ENCODE results near the gene BBIP1. TPM values are rescaled to one million over a fixed set of nuclear protein-coding genes. Genes with fewer than 3 reads are reported as not detected.
A peak's percentile ranks its signal among the peaks of the same experiment; 100 is the strongest.

The BBIP1 gene
- total RNA-seq, 4 donors from 2014 or later: 10.0 to 36.4 (median 29.4) TPM

DNA sequence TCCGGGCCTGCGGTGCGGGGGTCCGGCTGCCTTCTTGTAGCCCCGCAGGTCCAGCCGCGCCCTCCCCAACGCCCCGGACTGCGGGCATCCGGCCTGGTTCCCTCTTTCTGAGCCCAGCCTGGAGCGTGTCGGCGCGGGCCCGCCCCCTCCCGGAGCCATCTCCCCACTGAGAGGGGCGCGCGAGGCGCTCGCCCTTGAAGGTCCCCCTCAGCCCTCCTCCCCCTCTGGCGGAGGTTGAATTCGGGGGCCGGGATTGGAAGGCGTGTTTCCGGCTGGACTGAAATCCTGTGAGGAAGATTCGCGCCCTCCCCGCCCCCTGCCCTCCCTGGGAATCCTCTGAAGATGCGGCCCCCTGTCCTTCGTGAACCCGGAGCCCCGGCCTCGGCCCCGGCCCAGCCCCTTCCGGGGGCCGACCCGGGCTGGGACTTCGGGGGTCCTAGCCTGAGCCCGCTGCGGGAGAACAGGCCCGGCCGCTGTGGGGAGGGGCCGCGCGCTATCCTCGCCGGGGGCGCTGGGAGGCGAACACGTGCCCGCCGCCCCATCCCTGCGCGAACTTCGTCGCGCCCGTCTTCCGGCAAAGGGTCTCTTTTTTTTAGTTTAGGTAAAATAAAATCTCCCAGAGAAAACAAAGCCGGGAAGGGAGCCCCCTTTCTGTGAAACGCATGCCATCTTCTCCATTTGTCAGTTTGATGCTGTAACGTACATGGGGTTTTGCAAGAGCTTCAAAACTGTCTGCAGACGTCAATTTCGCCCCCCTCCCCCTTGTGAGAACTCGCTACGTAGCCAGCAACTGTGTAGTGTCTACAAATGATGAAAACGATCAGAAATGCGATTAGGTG lies 46.6 kb downstream of the BBIP1 start:
- H3K27me3 ChIP-seq: no peaks in the 10 kb centered on the region
- H3K4me3 ChIP-seq: peak overlapping the region; percentile 93 to 100
- H3K27ac ChIP-seq: peak overlapping the region; percentile 98 to 99
- intact Hi-C loops (cut with DNase I; ENCODE audit: low total_unique reads): loop anchor here (10.0 kb wide), 1 partner anchor 48 kb away; no protein-coding TSS in a partner anchor
- DNase-seq: peak; percentile 71 to 80
- no peaks in the 10 kb centered on the region for H3K36me3 ChIP-seq
- TF ChIP-seq POLR2A (IDR thresholded peaks at IDR 0.05): peak in 1 of 2 donors; percentile 20
- TF ChIP-seq, protein P1, sequence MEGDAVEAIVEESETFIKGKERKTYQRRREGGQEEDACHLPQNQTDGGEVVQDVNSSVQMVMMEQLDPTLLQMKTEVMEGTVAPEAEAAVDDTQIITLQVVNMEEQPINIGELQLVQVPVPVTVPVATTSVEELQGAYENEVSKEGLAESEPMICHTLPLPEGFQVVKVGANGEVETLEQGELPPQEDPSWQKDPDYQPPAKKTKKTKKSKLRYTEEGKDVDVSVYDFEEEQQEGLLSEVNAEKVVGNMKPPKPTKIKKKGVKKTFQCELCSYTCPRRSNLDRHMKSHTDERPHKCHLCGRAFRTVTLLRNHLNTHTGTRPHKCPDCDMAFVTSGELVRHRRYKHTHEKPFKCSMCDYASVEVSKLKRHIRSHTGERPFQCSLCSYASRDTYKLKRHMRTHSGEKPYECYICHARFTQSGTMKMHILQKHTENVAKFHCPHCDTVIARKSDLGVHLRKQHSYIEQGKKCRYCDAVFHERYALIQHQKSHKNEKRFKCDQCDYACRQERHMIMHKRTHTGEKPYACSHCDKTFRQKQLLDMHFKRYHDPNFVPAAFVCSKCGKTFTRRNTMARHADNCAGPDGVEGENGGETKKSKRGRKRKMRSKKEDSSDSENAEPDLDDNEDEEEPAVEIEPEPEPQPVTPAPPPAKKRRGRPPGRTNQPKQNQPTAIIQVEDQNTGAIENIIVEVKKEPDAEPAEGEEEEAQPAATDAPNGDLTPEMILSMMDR (IDR thresholded peaks at IDR 0.05): peak in 1 of 4 experiments; percentile 43
- H3K4me1 ChIP-seq: peaks cover 0 to 7% of the 10 kb centered on the region in 2 donors
- no peaks in the 10 kb centered on the region for H3K9me3 ChIP-seq

DNA sequence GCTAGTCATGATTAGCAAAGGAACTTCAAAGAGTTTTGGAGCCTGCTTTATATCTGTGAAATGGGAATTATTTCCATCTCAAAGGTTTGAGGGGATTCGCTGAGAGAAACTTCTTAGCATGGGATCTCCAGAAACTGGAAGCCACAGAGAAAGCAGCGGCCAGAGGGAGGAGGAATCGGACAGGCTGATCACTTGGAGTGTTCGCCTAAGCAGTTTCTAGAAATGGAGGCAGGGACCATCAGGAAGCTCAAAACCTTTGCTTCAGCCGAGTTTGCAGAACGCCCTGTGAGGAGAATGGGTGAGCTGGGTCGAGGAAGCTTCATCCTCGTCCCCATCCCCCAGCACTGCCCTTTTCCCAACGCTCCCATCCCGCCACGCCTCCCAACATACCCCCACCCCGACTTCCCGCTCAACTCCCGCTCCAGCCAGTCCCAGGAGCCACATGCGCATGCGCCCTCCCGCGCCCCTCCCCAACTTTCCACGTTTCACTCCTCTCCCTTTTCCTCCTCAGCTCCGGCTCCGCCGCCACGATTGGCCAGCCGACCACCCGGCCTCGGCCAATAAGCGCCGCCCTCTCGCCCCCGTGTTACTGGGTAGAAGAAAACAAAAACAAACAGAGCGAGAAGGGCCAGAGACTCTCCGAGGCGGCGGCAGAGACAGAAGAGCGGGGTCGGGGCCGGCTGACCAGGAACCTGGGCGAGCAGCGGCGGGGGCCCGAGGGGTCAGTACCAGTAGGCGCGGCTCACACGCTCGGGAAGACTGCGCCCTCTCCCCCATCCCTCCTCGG lies 47.5 kb downstream of the BBIP1 start, which contains the start of gene PDCD4:
PDCD4 (plus strand) TSS at position 631 of the 787 bp plus-strand sequence. CDS start 4,100 bp downstream, outside the sequence.
- H3K4me3 ChIP-seq: peak within 1 kb of the TSS; percentile 93 to 100

DNA sequence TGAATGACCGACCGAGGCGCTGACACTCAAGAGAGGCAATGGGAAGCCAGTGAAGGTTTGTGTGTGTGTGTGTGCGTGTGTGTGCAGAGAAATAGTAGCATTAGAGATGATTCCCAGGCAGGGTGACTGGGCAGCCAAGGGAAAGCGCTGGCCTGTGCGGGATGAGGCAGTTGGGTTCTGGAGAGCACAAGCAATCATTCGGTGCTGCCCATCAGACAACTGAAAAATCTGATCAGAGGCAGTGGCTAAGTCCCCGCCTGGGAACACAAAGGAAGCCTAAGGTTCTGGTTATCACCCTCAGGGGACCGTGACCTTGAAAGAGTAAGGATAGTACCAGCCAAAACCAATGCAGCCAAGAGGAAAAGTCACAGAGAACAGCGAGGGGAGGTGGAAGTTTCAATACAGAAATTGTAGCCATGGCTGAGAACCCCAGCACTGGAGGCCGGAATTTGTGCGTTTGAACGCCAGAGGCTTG lies 48.1 kb downstream of the BBIP1 start:
- peak overlapping the region; percentile 98 to 99 for H3K27ac ChIP-seq
- DNase-seq: no peak
- TF ChIP-seq POLR2A (IDR thresholded peaks at IDR 0.05): no peak
- TF ChIP-seq, protein P1 (IDR thresholded peaks at IDR 0.05): no peak
- no peaks in the 10 kb centered on the region for H3K36me3 ChIP-seq
- no peaks in the 10 kb centered on the region for H3K27me3 ChIP-seq
- H3K4me3 ChIP-seq: peak overlapping the region; percentile 93 to 100
- H3K9me3 ChIP-seq: no peaks in the 10 kb centered on the region
- intact Hi-C loops (cut with DNase I; ENCODE audit: low total_unique reads): loop anchor here (10.0 kb wide), 1 partner anchor 46 kb away; no protein-coding TSS in a partner anchor
- peaks cover 3 to 6% of the 10 kb centered on the region in 2 donors for H3K4me1 ChIP-seq

More for the DNA sequence above, 47.5 kb downstream of the BBIP1 start, which contains the start of gene PDCD4:
- Histone ChIP-seq H3K27me3 (no peaks in the 10 kb centered on the region), H3K4me1 (peaks cover 0 to 7% of the 10 kb centered on the region in 2 donors), H3K9me3 (no peaks in the 10 kb centered on the region), H3K36me3 (no peaks in the 10 kb centered on the region), H3K27ac (peak within 1 kb of the TSS; percentile 98 to 99)
- intact Hi-C loops (cut with DNase I; ENCODE audit: low total_unique reads): loop anchor here (10.0 kb wide), 1 partner anchor 47 kb away; no protein-coding TSS in a partner anchor
- peak; percentile 89 to 95 for TF ChIP-seq POLR2A (IDR thresholded peaks at IDR 0.05)
- TF ChIP-seq, protein P1 (IDR thresholded peaks at IDR 0.05): peak in 2 of 4 experiments; percentile 1 to 4
- peak; percentile 100 for DNase-seq

DNA sequence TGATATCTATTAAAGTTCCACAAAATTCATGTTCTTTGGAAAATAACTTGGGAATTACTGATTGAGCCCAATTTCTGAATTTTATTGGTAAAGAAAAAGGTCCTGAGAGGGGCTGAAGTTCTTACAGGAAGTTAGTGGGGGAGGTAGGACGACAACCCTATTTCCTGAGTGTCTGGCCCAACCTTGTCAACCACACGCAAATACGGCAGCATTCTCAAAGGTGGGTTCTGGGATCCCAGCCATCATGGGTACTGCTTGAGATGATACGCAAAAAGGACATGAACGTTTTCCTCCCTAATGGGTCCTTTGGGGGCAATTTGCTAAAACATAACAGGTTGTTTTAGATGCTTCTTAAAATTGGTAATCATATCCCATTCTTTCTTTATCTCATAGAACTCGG lies 50.0 kb downstream of the BBIP1 start:
- Histone ChIP-seq H3K4me3 (no peak overlapping the region), H3K27me3 (no peaks in the 10 kb centered on the region), H3K4me1 (peaks cover 0 to 7% of the 10 kb centered on the region in 2 donors), H3K9me3 (no peaks in the 10 kb centered on the region), H3K36me3 (no peaks in the 10 kb centered on the region), H3K27ac (no peak overlapping the region)
- TF ChIP-seq, protein P1 (IDR thresholded peaks at IDR 0.05): no peak
- TF ChIP-seq POLR2A (IDR thresholded peaks at IDR 0.05): no peak
- intact Hi-C loops (cut with DNase I; ENCODE audit: low total_unique reads): no loop called here
- DNase-seq: no peak
